ENCODE results near the gene ARMH1.

DNA sequence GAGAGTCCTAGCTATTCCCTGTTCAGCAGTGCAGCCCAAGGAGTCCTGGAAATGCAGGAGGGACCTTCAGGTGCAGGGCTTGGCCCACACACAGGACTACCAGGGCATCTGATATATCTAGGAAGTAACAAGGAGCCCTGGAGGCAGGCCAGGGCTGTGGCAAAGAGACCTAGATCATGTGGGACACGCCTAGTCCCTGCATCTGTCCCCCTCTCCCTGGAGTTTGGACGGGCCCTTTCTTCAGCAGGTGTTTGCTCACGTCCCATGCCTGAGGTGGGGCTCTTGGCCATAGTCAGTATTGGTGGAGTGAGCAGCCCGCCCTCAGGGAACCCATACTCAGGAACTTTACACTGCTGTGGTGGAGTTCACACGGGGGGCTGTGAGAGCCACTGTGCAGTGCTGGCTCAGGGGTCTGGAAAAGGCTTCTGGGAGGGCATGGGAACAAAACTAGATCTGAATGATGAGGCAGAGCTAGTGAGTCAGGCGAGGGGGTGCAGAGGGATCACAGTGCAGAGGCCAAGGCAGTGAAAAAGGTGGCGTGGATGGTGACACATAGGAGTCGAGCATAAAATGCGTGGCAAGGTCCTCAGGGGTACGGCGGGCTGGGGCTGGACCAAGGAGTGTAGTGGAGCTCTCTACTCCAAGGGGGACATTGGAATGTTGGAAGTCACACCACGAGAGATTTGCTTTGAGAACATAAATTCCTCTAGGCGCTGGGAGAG, 25.8 kb upstream of the ARMH1 start:
- TF ChIP-seq, protein P1, sequence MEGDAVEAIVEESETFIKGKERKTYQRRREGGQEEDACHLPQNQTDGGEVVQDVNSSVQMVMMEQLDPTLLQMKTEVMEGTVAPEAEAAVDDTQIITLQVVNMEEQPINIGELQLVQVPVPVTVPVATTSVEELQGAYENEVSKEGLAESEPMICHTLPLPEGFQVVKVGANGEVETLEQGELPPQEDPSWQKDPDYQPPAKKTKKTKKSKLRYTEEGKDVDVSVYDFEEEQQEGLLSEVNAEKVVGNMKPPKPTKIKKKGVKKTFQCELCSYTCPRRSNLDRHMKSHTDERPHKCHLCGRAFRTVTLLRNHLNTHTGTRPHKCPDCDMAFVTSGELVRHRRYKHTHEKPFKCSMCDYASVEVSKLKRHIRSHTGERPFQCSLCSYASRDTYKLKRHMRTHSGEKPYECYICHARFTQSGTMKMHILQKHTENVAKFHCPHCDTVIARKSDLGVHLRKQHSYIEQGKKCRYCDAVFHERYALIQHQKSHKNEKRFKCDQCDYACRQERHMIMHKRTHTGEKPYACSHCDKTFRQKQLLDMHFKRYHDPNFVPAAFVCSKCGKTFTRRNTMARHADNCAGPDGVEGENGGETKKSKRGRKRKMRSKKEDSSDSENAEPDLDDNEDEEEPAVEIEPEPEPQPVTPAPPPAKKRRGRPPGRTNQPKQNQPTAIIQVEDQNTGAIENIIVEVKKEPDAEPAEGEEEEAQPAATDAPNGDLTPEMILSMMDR (IDR thresholded peaks at IDR 0.05): no peak
- TF ChIP-seq POLR2A (IDR thresholded peaks at IDR 0.05): no peak

Measured in testis (tissue), 2 donors.